NCI-H526 (cell line): ENCODE data around the gene RUBCN.
"Not testable (repeated sequence)": the region's sequence is repeated elsewhere in the genome, so short reads cannot be mapped to it uniquely, and the experiment has no call there.

Experiments
- DNase-seq, 2 experiments: peaks; one replicate each; lab custom pipeline; 2025; lab: John Stamatoyannopoulos, UW

Gene RUBCN

GRCh38 chr3:197657541-197658292 lies 79.0 kb downstream of the RUBCN start:
- not testable (repeated sequence) for DNase-seq

GRCh38 chr3:197656960-197657359 lies 79.7 kb downstream of the RUBCN start:
- not testable (repeated sequence) for DNase-seq

- DNase-seq, result not testable (repeated sequence)
These were observed 80.6 kb downstream of the RUBCN start for GRCh38 chr3:197656129-197656528.

GRCh38 chr3:197654998-197655330 lies 81.7 kb downstream of the RUBCN start:
- not testable (repeated sequence) for DNase-seq

- DNase-seq, result not testable (repeated sequence)
These were observed 82.4 kb downstream of the RUBCN start for GRCh38 chr3:197654090-197654997.

GRCh38 chr3:197652860-197653259 lies 83.8 kb downstream of the RUBCN start:
- DNase-seq, result not testable (repeated sequence)

- DNase-seq, result not testable (repeated sequence)
These were observed 89.1 kb downstream of the RUBCN start for GRCh38 chr3:197647649-197648048.

- not testable (repeated sequence) for DNase-seq
These were observed 89.5 kb downstream of the RUBCN start for GRCh38 chr3:197647191-197647590.

- not testable (repeated sequence) for DNase-seq
These were observed 90.4 kb downstream of the RUBCN start for GRCh38 chr3:197646294-197646693.

GRCh38 chr3:197637556-197637955 lies 99.1 kb downstream of the RUBCN start:
- not testable (repeated sequence) for DNase-seq

GRCh38 chr3:197631989-197632388 lies 104.7 kb downstream of the RUBCN start:
- not testable (repeated sequence) for DNase-seq

GRCh38 chr3:197630766-197631165 lies 105.9 kb downstream of the RUBCN start:
- DNase-seq, result not testable (repeated sequence)

- not testable (repeated sequence) for DNase-seq
These were observed 107.4 kb downstream of the RUBCN start for GRCh38 chr3:197629286-197629685.

- DNase-seq, result not testable (repeated sequence)
These were observed 108.8 kb downstream of the RUBCN start for GRCh38 chr3:197627772-197628523.

GRCh38 chr3:197627158-197627771 lies 109.4 kb downstream of the RUBCN start:
- DNase-seq, result not testable (repeated sequence)

GRCh38 chr3:197626404-197627157 lies 110.1 kb downstream of the RUBCN start:
- DNase-seq, result not testable (repeated sequence)

GRCh38 chr3:197621478-197621877 lies 115.2 kb downstream of the RUBCN start:
- DNase-seq, result not testable (repeated sequence)
